Measurements from ENCODE around the gene PLCB2.

PLCB2 gene

GRCh38 chr15:40330368-40330836 is 22.7 kb upstream of the PLCB2 start:
- TF ChIP-seq CTCF (conservative IDR thresholded peaks at IDR 0.05; ENCODE audit: low read length) = no peak
- peak; percentile 82 for DNase-seq (ENCODE audit: low read depth)
- no peak overlapping the region for H3K4me3 ChIP-seq (ENCODE audit: low read length)

DNA sequence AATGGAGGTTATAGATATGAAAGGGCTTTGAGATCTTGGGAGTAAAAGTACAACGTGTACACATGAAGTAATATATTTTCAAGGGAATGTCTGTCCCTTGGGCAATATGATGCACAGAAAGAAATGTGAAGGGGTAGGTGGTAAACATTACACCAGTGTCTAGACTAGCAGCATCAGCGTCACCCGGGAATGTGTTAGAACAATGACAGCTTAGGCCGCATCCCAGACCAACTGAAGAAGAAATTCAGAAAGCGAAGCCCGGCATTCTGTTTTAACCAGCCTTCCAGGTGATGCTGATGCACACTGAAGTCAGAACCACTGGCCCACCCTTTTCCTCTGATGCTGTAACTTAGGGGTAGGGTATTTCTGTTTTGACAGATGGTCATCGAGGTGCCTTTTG is 22.1 kb upstream of the PLCB2 start:
- H3K4me3 ChIP-seq (ENCODE audit: low read length) = no peak overlapping the region
- DNase-seq (ENCODE audit: low read depth) = no peak

GRCh38 chr15:40328751-40329150 is 21.0 kb upstream of the PLCB2 start:
- no peak overlapping the region for H3K4me3 ChIP-seq (ENCODE audit: low read length)
- no peak for DNase-seq (ENCODE audit: low read depth)
- no peak for TF ChIP-seq CTCF (conservative IDR thresholded peaks at IDR 0.05; ENCODE audit: low read length)

More for the DNA sequence above, 22.1 kb upstream of the PLCB2 start:
- TF ChIP-seq CTCF (conservative IDR thresholded peaks at IDR 0.05; ENCODE audit: low read length) = no peak

- peak; percentile 81 for DNase-seq (ENCODE audit: low read depth)
Measured at GRCh38 chr15:40328176-40328575, 20.4 kb upstream of the PLCB2 start.

DNA sequence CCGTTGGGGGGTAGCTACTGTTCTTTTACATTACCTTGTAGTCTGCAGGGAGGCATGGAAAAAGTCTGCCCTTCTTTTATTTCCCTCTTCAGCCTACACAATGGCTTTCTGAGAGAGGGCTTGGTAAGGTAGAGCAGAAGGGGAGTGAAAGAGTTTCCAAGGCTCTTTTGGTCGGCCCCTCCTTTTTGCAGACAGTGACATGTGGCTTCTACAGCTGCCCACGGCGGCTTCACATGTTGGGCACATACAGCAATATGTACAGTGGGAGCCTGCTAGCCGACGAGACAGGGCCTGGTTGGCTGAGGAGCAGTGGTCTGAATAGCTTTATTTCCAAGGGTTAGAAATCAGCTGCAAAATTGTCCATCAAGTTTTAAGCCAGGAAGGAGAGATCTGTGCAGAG is 19.7 kb upstream of the PLCB2 start:
- no peak for DNase-seq (ENCODE audit: low read depth)
- no peak for TF ChIP-seq CTCF (conservative IDR thresholded peaks at IDR 0.05; ENCODE audit: low read length)
- H3K4me3 ChIP-seq (ENCODE audit: low read length) = no peak overlapping the region

More at GRCh38 chr15:40328176-40328575, 20.4 kb upstream of the PLCB2 start:
- no peak overlapping the region for H3K4me3 ChIP-seq (ENCODE audit: low read length)
- no peak for TF ChIP-seq CTCF (conservative IDR thresholded peaks at IDR 0.05; ENCODE audit: low read length)

GRCh38 chr15:40325700-40326099 is 18.0 kb upstream of the PLCB2 start:
- DNase-seq (ENCODE audit: low read depth) = no peak
- TF ChIP-seq CTCF (conservative IDR thresholded peaks at IDR 0.05; ENCODE audit: low read length) = no peak
- peak overlapping the region; percentile 74 for H3K4me3 ChIP-seq (ENCODE audit: low read length)

- peak overlapping the region; percentile 74 for H3K4me3 ChIP-seq (ENCODE audit: low read length)
- TF ChIP-seq CTCF (conservative IDR thresholded peaks at IDR 0.05; ENCODE audit: low read length) = no peak
- DNase-seq (ENCODE audit: low read depth) = no peak
Measured at GRCh38 chr15:40325188-40325587, 17.5 kb upstream of the PLCB2 start.

Measured in AG10803 (cell line).